B cell (primary cell): ENCODE data around the gene ALPL. TPM values are rescaled to one million over a fixed set of nuclear protein-coding genes. Genes with fewer than 3 reads are reported as not detected.

Source experiments
- ATAC-seq: fragments of 200-7000 bp; cut with Tn5 transposase; one replicate; pipeline ENCODE4 v1.10.0; 2021; ENCODE audit warnings: low read depth, mild to moderate bottlenecking, moderate number of reproducible peaks, moderate library complexity
- CTCF ChIA-PET: fragments of 350-600 bp; sonication (Branson Sonifier 250); formaldehyde crosslinking; loops from one replicate; lab custom pipeline; 2021; ENCODE audit warnings: antibody characterized with exemption, inconsistent platforms; lab: Charles Lee
- POLR2A ChIA-PET: fragments of 350-600 bp; sonication (Branson Sonifier 250); formaldehyde crosslinking; loops from one replicate; lab custom pipeline; 2021; ENCODE audit warnings: antibody characterized with exemption; lab: Charles Lee
- DNase-seq: peaks from one replicate; pipeline ENCODE4 v3.0.0; 2013
- H2AFZ ChIP-seq: 2 replicates; pipeline ENCODE4 v1.6.1; 2012; ENCODE audit warnings: mild to moderate bottlenecking, low read depth, low read length; ENCODE audit not compliant: insufficient read depth, poor library complexity, severe bottlenecking
- H3K27ac ChIP-seq, 2 donors: 1 replicate in 1 of 2; 2 replicates in 1 of 2; pipeline ENCODE4 v1.5.1; 2012 to 2013; ENCODE audit warnings: low read length in 2 of 2, mild to moderate bottlenecking in 2 of 2, moderate library complexity in 1 of 2
- H3K27me3 ChIP-seq, 4 experiments: fragments of 200-600 bp in 1 of 4; sonication (generic) in 1 of 4; replicated peaks in 1 of 4; 1 replicate in 2 of 4; 2 replicates in 2 of 4; pipeline versions ENCODE4 v1.6.1 to v1.7.0; 2013 to 2016; ENCODE audit warnings: low read length in 3 of 4, mild to moderate bottlenecking in 2 of 4, mixed read lengths in 1 of 4, moderate library complexity in 1 of 4; ENCODE audit not compliant: insufficient read depth in 4 of 4, control insufficient read depth in 3 of 4; ENCODE audit errors: control extremely low read depth in 1 of 4
- H3K36me3 ChIP-seq, 2 experiments: replicated peaks in 1 of 2; 1 replicate in 1 of 2; 2 replicates in 1 of 2; pipeline versions ENCODE4 v1.6.1 to v1.7.1; 2013; ENCODE audit warnings: low read length in 1 of 2; ENCODE audit not compliant: insufficient read depth in 2 of 2, control insufficient read depth in 1 of 2; ENCODE audit errors: control extremely low read depth in 1 of 2, extremely low read depth in 1 of 2
- H3K4me1 ChIP-seq, 2 donors: fragments of 200-600 bp in 1 of 2; sonication (generic) in 1 of 2; 1 replicate in 1 of 2; 2 replicates in 1 of 2; pipeline versions ENCODE4 v1.5.1 to v1.6.1; 2013 to 2017; ENCODE audit warnings: low read length in 2 of 2; ENCODE audit not compliant: control insufficient read depth in 2 of 2, insufficient read depth in 2 of 2
- H3K4me2 ChIP-seq: replicated peaks from 2 replicates; pipeline ENCODE3; 2012; ENCODE audit warnings: mild to moderate bottlenecking, low read depth, low read length; ENCODE audit not compliant: poor library complexity, severe bottlenecking
- H3K4me3 ChIP-seq, 5 experiments: fragments of 200-600 bp in 1 of 5; sonication (generic) in 1 of 5; 1 replicate in 3 of 5; 2 replicates in 2 of 5; pipeline versions ENCODE4 v1.5.1 to v1.7.0; 2011 to 2016; ENCODE audit warnings: low read length in 4 of 5, mild to moderate bottlenecking in 4 of 5, low read depth in 2 of 5, control low read depth in 1 of 5, moderate library complexity in 1 of 5; ENCODE audit not compliant: insufficient read depth in 1 of 5; ENCODE audit errors: control extremely low read depth in 1 of 5, extremely low read depth in 1 of 5
- H3K79me2 ChIP-seq: fragments of 200-600 bp; sonication (generic); one replicate; pipeline ENCODE4 v1.6.0; 2016; ENCODE audit warnings: low read length; ENCODE audit not compliant: control insufficient read depth, insufficient read depth
- H3K9ac ChIP-seq: fragments of 200-600 bp; sonication (generic); 2 replicates; pipeline ENCODE4 v1.6.1; 2017; ENCODE audit warnings: mild to moderate bottlenecking, low read length, moderate library complexity
- H3K9me3 ChIP-seq, 3 donors: one replicate each; pipeline versions ENCODE4 v1.6.1 to v1.7.1; 2013; ENCODE audit warnings: low read length in 2 of 3; ENCODE audit not compliant: control insufficient read depth in 2 of 3, insufficient read depth in 1 of 3; ENCODE audit errors: control extremely low read depth in 1 of 3
- H4K20me1 ChIP-seq: 2 replicates; pipeline ENCODE4 v1.6.0; 2012; ENCODE audit warnings: mild to moderate bottlenecking, low read length; ENCODE audit not compliant: insufficient read depth, control insufficient read depth, poor library complexity, severe bottlenecking
- H3K27ac Mint-ChIP-seq: one replicate; pipeline ENCODE4 v1.8.0; 2021; ENCODE audit warnings: mixed read lengths
- H3K27me3 Mint-ChIP-seq: one replicate; pipeline ENCODE4 v1.8.0; 2021; ENCODE audit warnings: mixed read lengths
- H3K4me1 Mint-ChIP-seq: one replicate; pipeline ENCODE4 v1.8.0; 2021; ENCODE audit warnings: mixed read lengths
- H3K4me3 Mint-ChIP-seq: one replicate; pipeline ENCODE4 v1.8.0; 2021; ENCODE audit warnings: mixed read lengths
- H3K9me3 Mint-ChIP-seq: one replicate; pipeline ENCODE4 v1.8.0; 2022; ENCODE audit warnings: mixed read lengths; ENCODE audit not compliant: insufficient read depth
- CTCF ChIP-seq: fragments of 200-600 bp; IDR thresholded peaks from one replicate; pipeline ENCODE4 v1.8.0; 2022; ENCODE audit warnings: antibody characterized with exemption, mild to moderate bottlenecking
- EZH2 ChIP-seq: IDR thresholded peaks from 2 replicates; pipeline ENCODE4 v1.6.1; 2012; ENCODE audit warnings: borderline replicate concordance, low read depth, mild to moderate bottlenecking, moderate library complexity, low read length; ENCODE audit not compliant: insufficient read depth, poor library complexity, severe bottlenecking
- WGBS: methylation state at CpG from one replicate; pipeline ENCODE4 v1.1.5; 2013; ENCODE audit warnings: missing lambda C conversion rate; ENCODE audit not compliant: insufficient coverage; 5-methylcytosine and 5-hydroxymethylcytosine counted together
- intact Hi-C: fragments of 100-400 bp; cut with micrococcal nuclease; formaldehyde crosslinking; loops from one replicate; pipeline ENCODE4 v1.10.0; 2022
- polyA plus RNA-seq: library from polyadenylated mRNA; depleted of rRNA; stranded (reverse); fragments of >200 nt; gene quantifications from 2 replicates; pipeline ENCODE4 v1.2.3, GENCODE V29; 2012
- total RNA-seq, 2 donors: library from RNA; stranded (reverse); fragments of 120-200 nt in 1 of 2; gene quantifications; 1 replicate in 1 of 2; 2 replicates in 1 of 2; pipeline versions ENCODE4 v1.2.3 to v1.2.4, GENCODE V29; 2013 to 2022

The ALPL gene
- total and polyA plus RNA-seq, 2 donors (not counting 1 experiment from before 2014, with no cell fraction given) = 1.6 to 12.2 TPM

DNA sequence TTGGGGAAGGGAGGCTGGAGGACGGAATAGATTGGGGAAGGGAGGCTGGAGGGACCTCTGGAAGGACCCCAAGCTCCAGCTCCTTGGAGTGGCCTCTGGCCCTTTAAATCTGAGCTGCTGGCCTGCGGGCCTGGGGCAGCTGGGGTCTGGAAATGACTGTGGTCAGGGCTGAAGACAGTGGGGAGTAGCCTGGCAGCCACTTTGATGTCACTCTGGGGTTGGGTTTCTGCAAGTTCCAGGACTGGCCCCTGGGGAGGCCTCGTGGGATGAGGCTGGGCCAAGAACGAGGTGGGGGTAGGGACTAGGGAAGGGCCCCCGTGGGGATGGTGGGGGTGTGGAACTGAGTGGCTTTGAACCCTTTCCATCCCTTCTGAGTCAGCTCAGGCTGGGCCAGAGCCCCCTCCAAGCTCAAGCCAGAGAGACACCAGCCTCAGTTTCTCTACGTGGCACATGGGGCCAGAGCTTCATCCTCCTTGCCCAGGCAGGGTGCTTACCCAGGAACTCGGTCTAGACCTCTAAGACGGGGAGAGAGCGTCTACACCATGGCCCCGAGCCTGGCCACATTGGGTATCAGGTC is 59.7 kb downstream of the ALPL start:
- H2AFZ ChIP-seq = no peak overlapping the region
- Mint-ChIP-seq H3K9me3 (no peaks in the 10 kb centered on the region), H3K4me1 (no peaks in the 10 kb centered on the region), H3K27ac (no peak overlapping the region), H3K27me3 (peaks cover under 1% of the 10 kb centered on the region), H3K4me3 (no peak overlapping the region)
- H3K36me3 ChIP-seq = no peaks in the 10 kb centered on the region
- H3K79me2 ChIP-seq = no peaks in the 10 kb centered on the region
- POLR2A ChIA-PET = no interaction called here
- no peak overlapping the region for H3K4me3 ChIP-seq
- intact Hi-C loops = no loop called here
- H3K9me3 ChIP-seq = peaks cover 0 to 7% (median 0%) of the 10 kb centered on the region in 3 donors
- H3K4me2 ChIP-seq = no peak overlapping the region
- DNase-seq = no peak
- H4K20me1 ChIP-seq = no peaks in the 10 kb centered on the region
- 71% methylated on average over 8 of the region's 10 CpGs for WGBS
- no peaks in the 10 kb centered on the region for H3K4me1 ChIP-seq
- no peak overlapping the region for H3K9ac ChIP-seq
- CTCF ChIA-PET = no interaction called here
- TF ChIP-seq CTCF (no peak), EZH2 (no peak)
- peaks cover 0 to 7% (median 2%) of the 10 kb centered on the region in 4 experiments for H3K27me3 ChIP-seq
- no peak for ATAC-seq
- no peak overlapping the region for H3K27ac ChIP-seq

GRCh38 chr1:21569820-21570527 is 60.8 kb downstream of the ALPL start:
- Mint-ChIP-seq H3K9me3 (no peaks in the 10 kb centered on the region), H3K27ac (no peak overlapping the region), H3K4me1 (peaks cover 1% of the 10 kb centered on the region), H3K27me3 (peaks cover 6% of the 10 kb centered on the region), H3K4me3 (no peak overlapping the region)
- Histone ChIP-seq H3K36me3 (no peaks in the 10 kb centered on the region), H3K9ac (no peak overlapping the region), H3K4me1 (no peaks in the 10 kb centered on the region), H2AFZ (no peak overlapping the region), H3K9me3 (peaks cover 0 to 7% (median 0%) of the 10 kb centered on the region in 3 donors), H3K79me2 (no peaks in the 10 kb centered on the region), H4K20me1 (no peaks in the 10 kb centered on the region), H3K27me3 (peaks cover 0 to 15% (median 6%) of the 10 kb centered on the region in 4 experiments), H3K4me2 (no peak overlapping the region), H3K4me3 (no peak overlapping the region), H3K27ac (no peak overlapping the region)
- 82% methylated on average over 5 of the region's 10 CpGs for WGBS
- ATAC-seq (no peak), DNase-seq (no peak)
- no peak for TF ChIP-seq CTCF
- no peak for TF ChIP-seq EZH2
- ChIA-PET CTCF (no interaction called here), POLR2A (no interaction called here)
- intact Hi-C loops = no loop called here
